K562 (cell line): ENCODE measurements around the gene BMP10. TPM values are rescaled to one million over a fixed set of nuclear protein-coding genes. Genes with fewer than 3 reads are reported as not detected.

Experiments used
- BHLHE40 ChIP-seq: IDR thresholded peaks from 2 replicates; pipeline ENCODE4 v1.6.1; 2011; ENCODE audit warnings: low read length, improper control_type of control experiment
- CBFA2T3 ChIP-seq: fragments of 450-650 bp; IDR thresholded peaks from 2 replicates; pipeline ENCODE4 v1.6.1; 2017
- CREB1 ChIP-seq, 2 experiments: sonication (generic) in 1 of 2; formaldehyde crosslinking in 1 of 2; IDR thresholded peaks; 2 replicates each; pipeline versions ENCODE4 v1.6.1 to v1.8.0; 2012 to 2022; ENCODE audit warnings: inconsistent platforms in 1 of 2, mild to moderate bottlenecking in 1 of 2, missing genetic modification reagents in 1 of 2, moderate library complexity in 1 of 2
- ERF ChIP-seq: fragments of 450-650 bp; formaldehyde crosslinking; IDR thresholded peaks from 2 replicates; pipeline ENCODE4 v1.4.0; 2020; ENCODE audit warnings: mild to moderate bottlenecking, mixed read lengths
- FOSL1 ChIP-seq: fragments of 200-800 bp; sonication (Bioruptor generic); conservative IDR thresholded peaks from 2 replicates; pipeline ENCODE4 v1.6.1; 2016; ENCODE audit warnings: missing genetic modification characterization, missing compliant biosample characterization
- IRF9 ChIP-seq: fragments of 450-650 bp; IDR thresholded peaks from 2 replicates; pipeline ENCODE4 v1.6.1; 2016; ENCODE audit warnings: missing biosample characterization, missing genetic modification characterization
- MAX ChIP-seq: sonication (generic); formaldehyde crosslinking; IDR thresholded peaks from 2 replicates; pipeline ENCODE4 v1.9.0; 2022; ENCODE audit warnings: mild to moderate bottlenecking, missing genetic modification reagents
- MCM7 ChIP-seq, 2 experiments: fragments of 450-650 bp; IDR thresholded peaks; 2 replicates each; pipeline ENCODE4 v1.6.1; 2016 to 2018
- PHF20 ChIP-seq: fragments of 450-650 bp; IDR thresholded peaks from 2 replicates; pipeline ENCODE4 v1.6.1; 2018; ENCODE audit not compliant: partially characterized antibody
- PURB ChIP-seq: sonication (generic); formaldehyde crosslinking; IDR thresholded peaks from 2 replicates; pipeline ENCODE4 v1.9.0; 2021; ENCODE audit warnings: low read depth, mild to moderate bottlenecking, missing genetic modification reagents
- SMAD1 ChIP-seq: fragments of 150-350 bp; IDR thresholded peaks from 2 replicates; pipeline ENCODE4 v1.6.1; 2014; ENCODE audit warnings: low read length, low read depth; ENCODE audit not compliant: partially characterized antibody
- SRSF1 ChIP-seq: fragments of 200-400 bp; formaldehyde crosslinking; IDR thresholded peaks from 2 replicates; pipeline ENCODE4 v1.6.1; 2017; ENCODE audit warnings: mild to moderate bottlenecking, low read depth, low read length, moderate library complexity
- ZC3H8 ChIP-seq: fragments of 450-650 bp; IDR thresholded peaks from 2 replicates; pipeline ENCODE4 v1.6.1; 2017
- ZFX ChIP-seq: sonication (generic); formaldehyde crosslinking; IDR thresholded peaks from 2 replicates; pipeline ENCODE4 v1.8.0; 2022; ENCODE audit warnings: mild to moderate bottlenecking, missing genetic modification reagents, moderate library complexity
- ZNF121 ChIP-seq: sonication (generic); formaldehyde crosslinking; conservative IDR thresholded peaks from 2 replicates; pipeline ENCODE4 v1.8.0; 2022; ENCODE audit warnings: missing genetic modification reagents
- ZSCAN29 ChIP-seq: fragments of 450-650 bp; IDR thresholded peaks from 2 replicates; pipeline ENCODE4 v1.6.1; 2017
- polyA plus RNA-seq, 8 experiments: library from polyadenylated mRNA; depleted of rRNA in 4 of 8; stranded (reverse) in 5 of 8; unstranded in 3 of 8; fragments of >200 nt; fragmentation: Nextera tagmentation in 2 of 8; fragmentation: Illumina TruSeq in 1 of 8; extraction: Ambion mirVana in 2 of 8; extraction: Trizol in 1 of 8; gene quantifications; 2 replicates each; pipeline versions ENCODE4 v1.2.1 to v1.2.3, GENCODE V29; 2011 to 2014; ENCODE audit warnings: inconsistent platforms in 1 of 8, missing spikeins in 1 of 8
- total RNA-seq, 7 experiments: library from RNA; depleted of rRNA in 6 of 7; stranded (reverse); fragments of >200 nt in 6 of 7; fragmentation: Illumina TruSeq in 2 of 7; extraction: Trizol in 2 of 7; gene quantifications; 2 replicates each; pipeline versions ENCODE4 v1.2.1 to v1.2.3, GENCODE V29; 2011 to 2021; ENCODE audit warnings: low replicate concordance in 1 of 7
- TF ChIP-seq, protein P1 (sequence below), 2 experiments: fragments of 450-650 bp; IDR thresholded peaks; 2 replicates each; pipeline ENCODE4 v1.6.1; 2016; ENCODE audit warnings: mild to moderate bottlenecking in 2 of 2, borderline replicate concordance in 1 of 2, low read depth in 1 of 2, moderate library complexity in 1 of 2

Gene BMP10
- total and polyA plus RNA-seq, 9 of the 15 experiments (the other 6 are each of a cell fraction or from before 2014, with no cell fraction given) = 0.11 to 0.91 (median 0.43) TPM

DNA sequence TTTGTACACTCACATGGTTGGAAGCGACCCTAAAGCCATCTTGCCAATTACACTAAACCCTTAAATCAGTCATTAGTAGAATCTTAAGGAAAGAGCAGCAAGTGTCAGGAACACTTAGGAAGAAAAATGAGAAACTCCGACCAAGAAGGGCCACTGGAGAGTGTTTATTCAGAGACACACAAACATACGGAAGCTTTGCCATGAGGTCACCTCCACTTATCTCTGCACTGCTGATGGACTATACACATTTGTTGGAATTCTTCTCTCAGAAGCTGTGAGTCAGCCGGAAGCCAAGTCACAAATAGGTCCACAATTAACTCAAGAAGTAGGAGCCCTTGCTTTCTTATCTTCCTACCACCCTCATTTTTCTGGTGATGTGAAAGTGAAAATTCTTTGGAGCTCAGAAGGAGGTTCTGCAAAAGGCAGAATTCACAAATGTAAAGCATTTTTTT, 21.6 kb downstream of the BMP10 start (continued):
- TF ChIP-seq ZFX (CRISPR knock-in tag) = no peak
- no peak for TF ChIP-seq BHLHE40
- peak; percentile 85 for TF ChIP-seq CBFA2T3
- TF ChIP-seq PURB (CRISPR knock-in tag) = no peak
- no peak for TF ChIP-seq CREB1 (IDR thresholded peaks at IDR 0.05)
- no peak for TF ChIP-seq CREB1 (CRISPR knock-in tag; IDR thresholded peaks at IDR 0.05)
- TF ChIP-seq MCM7 (IDR thresholded peaks at IDR 0.05) = no peak
- no peak for TF ChIP-seq ZSCAN29
- TF ChIP-seq PHF20 = no peak
- no peak for TF ChIP-seq SMAD1
- TF ChIP-seq IRF9 = no peak
- TF ChIP-seq SRSF1 = no peak
- no peak; the same call in 1 of the 2 replicates for TF ChIP-seq MAX (CRISPR knock-in tag)
- TF ChIP-seq, protein P1, sequence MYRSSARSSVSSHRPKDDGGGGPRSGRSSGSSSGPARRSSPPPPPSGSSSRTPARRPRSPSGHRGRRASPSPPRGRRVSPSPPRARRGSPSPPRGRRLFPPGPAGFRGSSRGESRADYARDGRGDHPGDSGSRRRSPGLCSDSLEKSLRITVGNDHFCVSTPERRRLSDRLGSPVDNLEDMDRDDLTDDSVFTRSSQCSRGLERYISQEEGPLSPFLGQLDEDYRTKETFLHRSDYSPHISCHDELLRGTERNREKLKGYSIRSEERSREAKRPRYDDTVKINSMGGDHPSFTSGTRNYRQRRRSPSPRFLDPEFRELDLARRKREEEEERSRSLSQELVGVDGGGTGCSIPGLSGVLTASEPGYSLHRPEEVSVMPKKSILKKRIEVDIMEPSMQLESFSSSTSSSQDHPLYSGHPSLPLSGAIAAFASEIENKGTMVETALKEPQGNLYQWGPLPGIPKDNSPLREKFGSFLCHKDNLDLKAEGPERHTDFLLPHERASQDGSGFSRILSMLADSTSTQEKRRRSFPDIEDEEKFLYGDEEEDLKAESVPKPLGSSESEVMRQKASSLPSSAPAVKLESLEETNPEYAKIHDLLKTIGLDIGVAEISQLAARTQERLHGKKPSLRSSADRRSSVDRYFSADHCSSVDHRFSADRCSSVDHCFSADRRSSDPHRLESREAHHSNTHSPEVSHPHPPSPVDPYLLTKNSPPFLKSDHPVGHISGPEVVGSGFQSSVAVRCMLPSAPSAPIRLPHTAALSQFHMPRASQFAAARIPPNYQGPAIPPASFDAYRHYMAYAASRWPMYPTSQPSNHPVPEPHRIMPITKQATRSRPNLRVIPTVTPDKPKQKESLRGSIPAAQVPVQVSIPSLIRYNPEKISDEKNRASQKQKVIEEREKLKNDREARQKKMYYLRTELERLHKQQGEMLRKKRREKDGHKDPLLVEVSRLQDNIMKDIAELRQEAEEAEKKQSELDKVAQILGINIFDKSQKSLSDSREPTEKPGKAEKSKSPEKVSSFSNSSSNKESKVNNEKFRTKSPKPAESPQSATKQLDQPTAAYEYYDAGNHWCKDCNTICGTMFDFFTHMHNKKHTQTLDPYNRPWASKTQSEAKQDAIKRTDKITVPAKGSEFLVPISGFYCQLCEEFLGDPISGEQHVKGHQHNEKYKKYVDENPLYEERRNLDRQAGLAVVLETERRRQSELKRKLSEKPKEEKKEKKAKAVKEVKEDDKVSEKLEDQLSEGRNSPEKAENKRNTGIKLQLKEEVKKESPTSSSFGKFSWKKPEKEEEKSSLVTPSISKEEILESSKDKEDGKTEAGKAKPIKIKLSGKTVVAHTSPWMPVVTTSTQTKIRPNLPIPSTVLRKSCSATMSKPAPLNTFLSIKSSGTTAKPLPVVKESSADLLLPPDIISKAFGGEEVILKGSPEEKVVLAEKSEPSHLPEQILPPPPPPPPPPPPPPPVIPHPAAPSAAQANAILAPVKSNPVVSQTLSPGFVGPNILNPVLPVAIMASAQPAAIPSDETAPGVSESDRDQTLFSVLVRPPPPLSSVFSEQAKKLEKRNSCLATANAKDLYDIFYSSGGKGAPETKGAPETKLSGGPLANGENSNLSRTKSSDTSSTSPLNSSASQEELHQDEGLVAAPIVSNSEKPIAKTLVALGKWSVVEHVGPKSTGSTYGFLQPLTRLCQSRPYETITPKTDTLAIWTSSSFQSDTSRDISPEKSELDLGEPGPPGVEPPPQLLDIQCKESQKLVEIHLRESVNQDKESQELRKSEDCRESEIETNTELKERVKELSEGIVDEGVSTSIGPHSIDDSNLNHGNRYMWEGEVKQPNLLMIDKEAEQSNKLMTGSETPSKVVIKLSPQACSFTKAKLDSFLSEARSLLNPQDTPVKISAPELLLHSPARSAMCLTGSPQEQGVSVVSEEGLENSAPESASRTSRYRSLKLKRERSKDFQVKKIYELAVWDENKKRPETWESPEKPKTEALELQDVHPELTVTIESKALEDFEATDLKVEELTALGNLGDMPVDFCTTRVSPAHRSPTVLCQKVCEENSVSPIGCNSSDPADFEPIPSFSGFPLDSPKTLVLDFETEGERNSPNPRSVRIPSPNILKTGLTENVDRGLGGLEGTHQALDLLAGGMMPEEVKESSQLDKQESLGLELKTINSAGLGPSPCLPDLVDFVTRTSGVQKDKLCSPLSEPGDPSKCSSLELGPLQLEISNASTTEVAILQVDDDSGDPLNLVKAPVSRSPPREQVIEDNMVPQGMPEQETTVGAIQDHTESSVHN (IDR thresholded peaks at IDR 0.05; ENCODE audit: borderline replicate concordance in 1 of 2, low read depth in 1 of 2) = peak in 1 of 2 experiments; percentile 80; a peak in 2 of 4 replicates
- no peak for TF ChIP-seq ZC3H8
- no peak for TF ChIP-seq ZNF121 (CRISPR knock-in tag)
- no peak for TF ChIP-seq ERF (CRISPR knock-in tag)
- peak; percentile 97 for TF ChIP-seq FOSL1 (tag)
